Suprapubic skin (tissue), 4 donors: ENCODE measurements around the gene TEAD4. TPM values are rescaled to one million over a fixed set of nuclear protein-coding genes. Genes with fewer than 3 reads are reported as not detected.

Experiments used
- DNase-seq, 2 donors: peaks; one replicate each; pipeline ENCODE4 v3.0.0-alpha.2; 2019; ENCODE audit warnings: low spot score in 2 of 2
- H3K27ac ChIP-seq: fragments of 200-600 bp; sonication (generic); one replicate; pipeline ENCODE4 v1.5.1; 2019
- H3K27me3 ChIP-seq: fragments of 200-600 bp; sonication (generic); one replicate; pipeline ENCODE4 v1.5.1; 2019
- H3K36me3 ChIP-seq: fragments of 200-600 bp; sonication (generic); one replicate; pipeline ENCODE4 v1.5.1; 2019
- H3K4me1 ChIP-seq: fragments of 200-600 bp; sonication (generic); one replicate; pipeline ENCODE4 v1.5.1; 2019
- H3K4me3 ChIP-seq: fragments of 200-600 bp; sonication (generic); one replicate; pipeline ENCODE4 v1.5.1; 2019; ENCODE audit warnings: mild to moderate bottlenecking
- H3K9me3 ChIP-seq: fragments of 200-600 bp; sonication (generic); one replicate; pipeline ENCODE4 v1.5.1; 2019
- CTCF ChIP-seq, 2 donors: fragments of 200-600 bp in 1 of 2; fragments of 450-650 bp in 1 of 2; sonication (generic) in 1 of 2; IDR thresholded peaks; one replicate each; pipeline ENCODE4 v1.5.1; 2016 to 2019; ENCODE audit warnings: antibody characterized with exemption in 2 of 2, mild to moderate bottlenecking in 1 of 2, moderate library complexity in 1 of 2
- EP300 ChIP-seq: sonication (generic); formaldehyde crosslinking; IDR thresholded peaks from one replicate; pipeline ENCODE4 v1.6.1; 2017; ENCODE audit warnings: antibody characterized with exemption
- POLR2A ChIP-seq, 2 donors: fragments of 450-650 bp; IDR thresholded peaks; one replicate each; pipeline ENCODE4 v1.6.1; 2017; ENCODE audit warnings: antibody characterized with exemption in 2 of 2, mild to moderate bottlenecking in 2 of 2, moderate library complexity in 2 of 2
- POLR2AphosphoS5 ChIP-seq, 3 donors: sonication (generic); formaldehyde crosslinking; IDR thresholded peaks; one replicate each; pipeline ENCODE4 v1.6.1; 2017; ENCODE audit warnings: antibody characterized with exemption in 3 of 3
- WGBS: methylation state at CpG from one replicate; pipeline ENCODE4 v1.1.5; 2018; 5-methylcytosine and 5-hydroxymethylcytosine counted together
- total RNA-seq, 4 donors: library from RNA; depleted of rRNA; stranded (reverse); fragments of >200 nt; gene quantifications; one replicate each; pipeline ENCODE4 v1.1.0, GENCODE V29; 2016

The TEAD4 gene
- total RNA-seq, 4 donors from 2014 or later: 13.0 to 28.4 (median 17.2) TPM

DNA sequence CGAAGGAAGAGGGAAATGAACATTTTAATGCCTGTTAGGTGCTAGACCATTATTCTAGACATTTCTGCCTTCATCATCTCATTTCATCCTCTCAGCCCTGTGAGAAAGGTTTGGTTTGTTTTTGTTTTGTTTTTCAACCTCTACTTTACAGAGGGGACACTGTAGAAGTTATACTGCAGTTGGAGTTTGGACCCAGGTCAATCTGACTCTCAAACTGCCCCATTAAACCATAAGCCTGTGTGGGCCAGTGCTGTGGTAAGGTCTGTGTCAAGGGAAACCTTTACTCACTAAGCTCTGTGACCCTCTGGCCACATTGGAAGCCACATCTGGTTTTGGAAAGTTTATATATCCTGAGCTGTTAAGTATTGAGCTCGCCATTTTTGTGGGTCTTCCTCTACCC lies 8.5 kb downstream of the TEAD4 start:
- WGBS: 86% methylated on average over 2 of the region's 2 CpGs
- no peak overlapping the region for H3K27ac ChIP-seq
- no peaks in the 10 kb centered on the region for H3K4me1 ChIP-seq
- TF ChIP-seq POLR2A (IDR thresholded peaks at IDR 0.05) (no peak), EP300 (no peak), CTCF (IDR thresholded peaks at IDR 0.05) (no peak), POLR2AphosphoS5 (IDR thresholded peaks at IDR 0.05) (no peak)
- no peaks in the 10 kb centered on the region for H3K36me3 ChIP-seq
- peaks cover 4% of the 10 kb centered on the region for H3K27me3 ChIP-seq
- H3K4me3 ChIP-seq: no peak overlapping the region
- H3K9me3 ChIP-seq: no peaks in the 10 kb centered on the region
- no peak for DNase-seq

DNA sequence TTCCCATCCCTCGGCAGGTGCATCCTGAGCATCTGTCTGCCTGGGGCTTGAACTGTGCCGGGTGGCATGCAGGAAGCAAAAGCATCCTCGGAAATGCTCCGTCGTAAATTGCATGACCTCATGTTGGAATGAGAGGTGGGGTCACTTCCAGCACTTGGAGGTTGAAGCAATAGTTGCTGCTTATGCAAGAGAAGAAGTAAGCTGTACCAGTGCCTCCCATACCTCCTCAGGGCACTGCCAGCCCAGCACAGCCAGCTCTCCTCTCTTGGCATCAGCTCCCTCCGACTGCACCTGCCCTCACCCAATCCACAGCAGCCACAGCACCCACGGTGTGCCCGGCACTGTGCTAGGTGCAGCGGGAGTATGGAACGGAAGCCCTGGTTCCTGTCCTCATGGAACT lies 11.5 kb downstream of the TEAD4 start:
- H3K36me3 ChIP-seq: no peaks in the 10 kb centered on the region

DNA sequence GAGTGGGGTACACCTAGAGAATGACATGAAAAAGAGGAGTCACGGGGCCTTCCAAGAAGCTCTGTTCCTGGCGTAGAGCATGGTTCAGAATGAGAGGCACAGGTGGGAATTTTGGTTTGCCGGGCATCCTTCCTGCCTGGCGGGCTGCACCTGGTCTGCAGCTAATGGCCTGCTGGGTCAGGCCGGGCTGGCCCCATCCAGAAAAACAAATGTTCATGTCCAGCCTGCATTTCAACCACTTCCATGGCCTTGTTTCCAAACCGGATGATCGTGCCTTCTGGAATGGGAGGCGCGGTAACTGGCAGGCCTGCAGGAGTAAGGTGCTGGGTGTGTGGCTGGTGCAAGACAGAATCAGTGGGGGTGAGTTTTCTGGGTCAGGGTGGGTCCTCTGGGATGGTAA lies 14.4 kb downstream of the TEAD4 start:
- no peak for DNase-seq

More for the DNA sequence above, 11.5 kb downstream of the TEAD4 start:
- H3K4me1 ChIP-seq: no peaks in the 10 kb centered on the region
- H3K9me3 ChIP-seq: no peaks in the 10 kb centered on the region
- TF ChIP-seq POLR2AphosphoS5 (IDR thresholded peaks at IDR 0.05) (no peak), EP300 (no peak), POLR2A (IDR thresholded peaks at IDR 0.05) (no peak), CTCF (IDR thresholded peaks at IDR 0.05) (no peak)
- H3K4me3 ChIP-seq: no peak overlapping the region
- 66% methylated on average over 9 of the region's 10 CpGs for WGBS
- no peak for DNase-seq
- H3K27me3 ChIP-seq: no peaks in the 10 kb centered on the region
- H3K27ac ChIP-seq: no peak overlapping the region

GRCh38 chr12:2974560-2974971 lies 15.4 kb downstream of the TEAD4 start:
- H3K36me3 ChIP-seq: no peaks in the 10 kb centered on the region
- H3K4me3 ChIP-seq: no peak overlapping the region
- WGBS: 24% methylated on average over 9 of the region's 10 CpGs
- no peak overlapping the region for H3K27ac ChIP-seq
- H3K9me3 ChIP-seq: no peaks in the 10 kb centered on the region
- TF ChIP-seq POLR2A (IDR thresholded peaks at IDR 0.05): no peak
- TF ChIP-seq CTCF (IDR thresholded peaks at IDR 0.05): no peak
- no peak for TF ChIP-seq EP300
- TF ChIP-seq POLR2AphosphoS5 (IDR thresholded peaks at IDR 0.05): no peak
- no peaks in the 10 kb centered on the region for H3K4me1 ChIP-seq
- DNase-seq: no peak
- no peaks in the 10 kb centered on the region for H3K27me3 ChIP-seq

More for the DNA sequence above, 14.4 kb downstream of the TEAD4 start:
- no peak for TF ChIP-seq CTCF (IDR thresholded peaks at IDR 0.05)
- TF ChIP-seq POLR2AphosphoS5 (IDR thresholded peaks at IDR 0.05): no peak
- no peak for TF ChIP-seq EP300
- no peak for TF ChIP-seq POLR2A (IDR thresholded peaks at IDR 0.05)
- Histone ChIP-seq H3K4me3 (no peak overlapping the region), H3K9me3 (no peaks in the 10 kb centered on the region), H3K27me3 (no peaks in the 10 kb centered on the region), H3K27ac (no peak overlapping the region), H3K4me1 (no peaks in the 10 kb centered on the region), H3K36me3 (no peaks in the 10 kb centered on the region)
- 83% methylated on average over 9 of the region's 9 CpGs for WGBS

GRCh38 chr12:2976581-2976996 lies 17.4 kb downstream of the TEAD4 start:
- no peak for DNase-seq
- 74% methylated on average over 3 of the region's 6 CpGs for WGBS
- TF ChIP-seq POLR2A (IDR thresholded peaks at IDR 0.05) (no peak), CTCF (IDR thresholded peaks at IDR 0.05) (no peak), POLR2AphosphoS5 (IDR thresholded peaks at IDR 0.05) (no peak), EP300 (no peak)
- Histone ChIP-seq H3K4me1 (no peaks in the 10 kb centered on the region), H3K9me3 (no peaks in the 10 kb centered on the region), H3K4me3 (no peak overlapping the region), H3K27me3 (no peaks in the 10 kb centered on the region), H3K27ac (no peak overlapping the region), H3K36me3 (no peaks in the 10 kb centered on the region)
